Measurements from ENCODE around the gene WDR81.
A peak's percentile ranks its signal among the peaks of the same experiment; 100 is the strongest.

Gene WDR81

DNA sequence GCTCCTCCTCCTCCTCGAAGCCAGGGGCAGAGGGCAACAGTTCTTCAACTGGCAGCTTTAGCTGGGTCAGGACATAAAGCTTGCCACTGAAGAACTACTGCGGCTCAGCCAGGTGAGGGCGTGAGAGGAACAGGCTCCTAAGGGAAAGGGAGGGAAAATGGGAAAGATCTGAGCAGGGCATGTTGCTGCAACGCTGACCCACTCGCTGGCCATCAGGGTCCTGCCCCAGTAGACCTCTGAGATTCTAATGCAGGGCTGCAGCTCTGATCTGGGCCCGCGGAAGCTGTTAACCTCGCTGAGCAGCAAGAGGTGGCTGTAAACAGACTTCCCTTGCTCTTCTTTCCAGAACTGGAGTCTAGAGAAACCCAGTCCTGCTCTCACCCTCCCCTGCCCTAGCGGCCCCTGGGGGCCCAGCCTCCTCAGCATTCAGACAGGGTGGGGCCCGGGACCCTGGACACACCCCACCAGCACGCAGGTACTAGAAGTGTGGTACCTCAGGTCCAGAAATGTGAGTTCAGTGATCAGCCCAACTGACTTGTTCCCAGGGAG is 10.6 kb upstream of the WDR81 start:
- DNase-seq (ENCODE audit: extremely low spot score): peak; percentile 58
- ChIA-PET POLR2A (interaction anchor here (1.0 to 2.9 kb wide), 4 partner anchors 16 to 116 kb away, joined by 4 to 13 read pairs (median 8); partner anchors contain the start of genes RPA1, SERPINF1 and SMYD4), CTCF (interaction anchor here (0.6 to 1.6 kb wide), 7 partner anchors 8 to 70 kb away, joined by 3 to 6 read pairs (median 3); partner anchors contain the start of gene SERPINF1)
- TF ChIP-seq L3MBTL2 (conservative IDR thresholded peaks at IDR 0.05) (peak; percentile 78), ZNF384 (IDR thresholded peaks at IDR 0.05) (no peak), FOXM1 (IDR thresholded peaks at IDR 0.05; ENCODE audit: borderline replicate concordance) (no peak), SP1 (IDR thresholded peaks at IDR 0.05) (no peak)
- TF ChIP-seq, protein P1, sequence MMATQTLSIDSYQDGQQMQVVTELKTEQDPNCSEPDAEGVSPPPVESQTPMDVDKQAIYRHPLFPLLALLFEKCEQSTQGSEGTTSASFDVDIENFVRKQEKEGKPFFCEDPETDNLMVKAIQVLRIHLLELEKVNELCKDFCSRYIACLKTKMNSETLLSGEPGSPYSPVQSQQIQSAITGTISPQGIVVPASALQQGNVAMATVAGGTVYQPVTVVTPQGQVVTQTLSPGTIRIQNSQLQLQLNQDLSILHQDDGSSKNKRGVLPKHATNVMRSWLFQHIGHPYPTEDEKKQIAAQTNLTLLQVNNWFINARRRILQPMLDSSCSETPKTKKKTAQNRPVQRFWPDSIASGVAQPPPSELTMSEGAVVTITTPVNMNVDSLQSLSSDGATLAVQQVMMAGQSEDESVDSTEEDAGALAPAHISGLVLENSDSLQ (IDR thresholded peaks at IDR 0.05): no peak

DNA sequence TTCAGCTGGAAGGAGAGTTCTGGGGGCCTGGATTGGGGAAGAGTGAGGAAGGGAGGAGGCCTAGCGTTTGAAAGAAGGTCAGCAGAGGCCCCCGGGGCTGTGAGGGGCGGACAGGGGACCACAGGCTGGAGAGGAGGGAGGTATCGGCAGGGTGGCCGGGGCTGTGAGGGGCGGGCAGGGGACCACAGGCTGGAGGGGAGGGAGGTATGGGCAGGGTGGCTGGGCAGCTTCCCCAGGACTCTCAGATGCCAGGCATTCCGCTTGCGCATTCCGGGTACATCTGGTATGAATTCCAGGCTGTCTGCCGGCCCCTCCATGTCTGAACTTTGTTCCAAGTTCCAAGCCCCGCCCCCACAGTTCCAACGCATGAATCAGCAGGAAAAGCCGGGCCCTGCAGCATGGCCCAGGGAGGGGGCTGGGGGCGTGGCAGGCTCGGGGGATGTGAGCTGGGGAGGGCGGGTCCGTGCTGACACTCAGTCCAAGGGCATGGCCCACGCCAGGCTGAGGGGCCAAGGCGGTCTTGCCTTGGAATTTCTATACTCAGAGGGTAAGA is 10.0 kb upstream of the WDR81 start:
- CTCF ChIA-PET: interaction anchor here (1.0 to 1.6 kb wide), 3 partner anchors 18 to 55 kb away, joined by 3 to 5 read pairs (median 3); partner anchors contain the start of gene SERPINF1
- TF ChIP-seq NFRKB (IDR thresholded peaks at IDR 0.05) (no peak), ZNF384 (IDR thresholded peaks at IDR 0.05) (no peak), FOXM1 (IDR thresholded peaks at IDR 0.05; ENCODE audit: borderline replicate concordance) (no peak), HDGF (IDR thresholded peaks at IDR 0.05; ENCODE audit: borderline replicate concordance) (no peak), L3MBTL2 (conservative IDR thresholded peaks at IDR 0.05) (no peak), CTBP1 (IDR thresholded peaks at IDR 0.05; ENCODE audit: borderline replicate concordance) (no peak), ELF4 (IDR thresholded peaks at IDR 0.05) (no peak), BHLHE40 (IDR thresholded peaks at IDR 0.05; ENCODE audit: borderline replicate concordance) (no peak)
- POLR2A ChIA-PET: interaction anchor here (1.0 to 2.9 kb wide), 3 partner anchors 17 to 115 kb away, joined by 4 to 13 read pairs (median 12); partner anchors contain the start of genes RPA1 and SMYD4
- peak; percentile 70 for DNase-seq (ENCODE audit: extremely low spot score)

DNA sequence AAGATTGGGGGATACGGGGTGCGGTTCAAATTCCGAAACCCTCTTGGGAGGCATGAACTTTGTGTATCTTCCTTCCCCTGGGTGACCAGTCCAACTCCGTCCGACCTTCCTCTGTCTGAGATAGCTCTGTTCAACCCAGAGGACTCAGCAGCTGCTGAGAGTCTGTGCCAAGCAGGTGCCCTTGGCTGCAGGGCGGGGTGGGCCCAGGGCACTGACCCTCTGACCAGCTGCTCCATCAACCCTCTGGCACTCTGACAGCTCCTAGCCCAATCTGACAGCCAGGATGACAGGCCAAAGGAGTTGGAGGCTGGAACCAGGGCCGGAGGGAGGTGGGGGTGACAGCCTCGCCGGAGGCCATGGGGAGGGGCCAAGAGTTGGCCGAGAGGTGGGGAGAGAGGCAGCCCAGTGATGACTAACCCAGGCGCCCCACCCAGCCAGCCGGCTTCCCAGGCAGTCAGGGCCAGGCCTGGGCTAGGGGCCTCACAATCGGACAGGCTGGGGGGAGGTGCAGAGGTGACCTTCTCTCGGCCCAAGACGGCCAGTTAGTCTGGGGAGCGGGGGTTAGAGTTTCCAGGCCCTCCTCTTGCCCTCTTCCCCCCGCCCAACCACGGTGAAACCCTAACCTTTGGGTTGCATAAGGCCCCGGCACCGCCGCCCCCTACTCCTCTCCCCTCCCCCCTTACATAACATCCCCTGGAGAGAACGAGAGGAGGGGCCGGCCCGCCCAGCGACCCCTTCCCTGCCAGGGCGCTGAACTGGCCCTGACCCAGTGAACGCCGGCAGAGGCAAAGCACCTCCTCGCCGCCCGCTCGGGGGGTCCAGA is 9.3 kb upstream of the WDR81 start:
- no peak for DNase-seq (ENCODE audit: extremely low spot score)
- POLR2A ChIA-PET: interaction anchor here (0.5 to 3.2 kb wide), 7 partner anchors 11 to 115 kb away, joined by 3 to 29 read pairs (median 13); partner anchors contain the start of genes PRPF8, RPA1, SERPINF1 and SMYD4
- CTCF ChIA-PET: interaction anchor here (1.0 to 1.6 kb wide), 2 partner anchors 17 to 55 kb away, joined by 3 to 5 read pairs; no protein-coding TSS in a partner anchor
- TF ChIP-seq, protein P1 (IDR thresholded peaks at IDR 0.05): peak; percentile 46; the same call in 1 of the 2 replicates
- TF ChIP-seq SUZ12 (IDR thresholded peaks at IDR 0.05) (no peak), ARNT (IDR thresholded peaks at IDR 0.05) (no peak), BHLHE40 (IDR thresholded peaks at IDR 0.05; ENCODE audit: borderline replicate concordance) (no peak), ZNF384 (IDR thresholded peaks at IDR 0.05) (no peak), L3MBTL2 (conservative IDR thresholded peaks at IDR 0.05) (no peak)

DNA sequence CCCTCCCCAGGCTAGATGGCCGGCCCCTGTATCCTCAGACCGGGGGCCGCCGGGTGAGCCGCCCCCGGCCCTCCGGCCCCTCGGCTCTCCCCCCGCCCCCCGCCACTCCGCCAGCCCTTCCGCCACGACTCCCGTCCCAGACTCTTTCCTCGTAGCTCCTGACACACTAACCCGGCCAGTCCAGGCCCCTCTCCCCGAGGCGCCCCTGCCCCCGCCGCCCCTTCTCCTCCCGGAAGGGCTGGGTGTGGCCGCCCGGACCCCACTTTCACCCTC is 8.8 kb upstream of the WDR81 start:
- ChIA-PET POLR2A (interaction anchor here (0.5 to 3.2 kb wide), 6 partner anchors 11 to 114 kb away, joined by 3 to 29 read pairs (median 8); partner anchors contain the start of genes PRPF8, RPA1, SERPINF1 and SMYD4), CTCF (no interaction called here)
- TF ChIP-seq NFRKB (IDR thresholded peaks at IDR 0.05) (no peak), ZNF384 (IDR thresholded peaks at IDR 0.05) (no peak), TARDBP (IDR thresholded peaks at IDR 0.05) (no peak), HDGF (IDR thresholded peaks at IDR 0.05; ENCODE audit: borderline replicate concordance) (no peak), SUZ12 (IDR thresholded peaks at IDR 0.05) (no peak), ARNT (IDR thresholded peaks at IDR 0.05) (no peak), FOXK2 (IDR thresholded peaks at IDR 0.05) (no peak), BHLHE40 (IDR thresholded peaks at IDR 0.05; ENCODE audit: borderline replicate concordance) (no peak), SP1 (IDR thresholded peaks at IDR 0.05) (no peak), CTBP1 (IDR thresholded peaks at IDR 0.05; ENCODE audit: borderline replicate concordance) (no peak), FOXA1 (IDR thresholded peaks at IDR 0.05) (no peak), LEF1 (IDR thresholded peaks at IDR 0.05; ENCODE audit: borderline replicate concordance) (no peak), FOXM1 (IDR thresholded peaks at IDR 0.05; ENCODE audit: borderline replicate concordance) (no peak), ELF4 (IDR thresholded peaks at IDR 0.05) (no peak), L3MBTL2 (conservative IDR thresholded peaks at IDR 0.05) (no peak)
- TF ChIP-seq, protein P1 (IDR thresholded peaks at IDR 0.05): no peak
- DNase-seq (ENCODE audit: extremely low spot score): no peak

DNA sequence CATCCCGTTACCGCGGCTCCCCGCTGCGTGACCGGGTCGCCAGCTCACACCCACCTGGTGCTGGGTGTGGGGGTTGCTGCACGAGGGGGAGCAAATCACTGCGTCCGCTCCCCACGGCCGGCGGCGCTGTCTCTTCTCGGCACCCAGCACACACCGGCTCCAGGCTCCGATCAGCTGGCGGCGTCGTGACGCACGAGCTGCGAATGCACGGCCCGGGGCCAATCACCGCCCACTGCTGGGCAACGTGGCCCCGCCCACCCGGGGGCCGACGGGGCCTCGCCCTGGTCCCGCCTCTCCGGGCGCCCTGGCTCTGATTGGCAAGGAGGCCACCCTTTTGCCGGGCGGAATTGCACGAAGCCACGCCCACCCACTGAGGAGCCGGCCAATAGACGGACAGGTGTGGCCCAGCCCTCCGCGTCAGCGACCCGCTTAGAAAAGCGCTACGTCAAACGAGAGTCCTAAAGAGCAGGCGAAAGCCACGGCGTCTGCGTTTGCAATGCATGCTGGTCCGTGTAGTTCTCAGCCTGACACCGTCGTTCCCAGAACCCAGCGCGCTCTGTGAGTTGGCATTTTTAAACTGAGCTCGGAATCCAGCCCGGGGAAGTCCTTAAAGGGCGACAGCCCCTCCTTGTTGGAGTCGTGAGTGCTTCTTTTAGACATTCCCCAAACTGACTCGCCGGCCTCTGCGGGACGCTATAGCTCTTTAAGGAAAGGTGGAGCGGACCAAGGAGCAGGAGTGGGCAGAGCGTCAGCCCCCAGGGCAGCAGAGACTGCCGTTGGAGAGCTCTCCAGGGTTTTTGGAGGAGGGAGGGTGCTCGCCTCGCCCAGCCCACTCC is 8.2 kb upstream of the WDR81 start:
- DNase-seq (ENCODE audit: extremely low spot score): peak; percentile 99
- TF ChIP-seq TARDBP (IDR thresholded peaks at IDR 0.05): no peak
- TF ChIP-seq, protein P1 (IDR thresholded peaks at IDR 0.05): peak; percentile 99
- TF ChIP-seq FOXM1 (IDR thresholded peaks at IDR 0.05; ENCODE audit: borderline replicate concordance): no peak
- no peak for TF ChIP-seq ZNF384 (IDR thresholded peaks at IDR 0.05)
- CTCF ChIA-PET: interaction anchor here (0.6 to 1.2 kb wide), 7 partner anchors 20 to 874 kb away, joined by 3 read pairs; partner anchors contain the start of gene RTN4RL1

More for the DNA sequence above, 8.2 kb upstream of the WDR81 start:
- POLR2A ChIA-PET: interaction anchor here (0.5 to 3.2 kb wide), 26 partner anchors 10 to 312 kb away, joined by 3 to 29 read pairs (median 4); partner anchors contain the start of genes PRPF8, RILP, RPA1 and SERPINF1
